Right lobe of liver (tissue), 6 donors: Measurements from ENCODE around the gene GOLPH3. TPM values are rescaled to one million over a fixed set of nuclear protein-coding genes. Genes with fewer than 3 reads are reported as not detected.

Experiments used
- ATAC-seq, 4 donors: fragments of 200-7000 bp; cut with Tn5 transposase; one replicate each; pipeline ENCODE4 v1.9.1; 2020; ENCODE audit warnings: mild to moderate bottlenecking in 4 of 4, moderate library complexity in 4 of 4
- DNase-seq, 3 donors: peaks; one replicate each; pipeline ENCODE4 v3.0.0-alpha.2; 2020
- H3K27ac ChIP-seq, 3 donors: fragments of 200-600 bp; one replicate each; pipeline ENCODE4 v1.8.0; 2022
- H3K27me3 ChIP-seq, 2 donors: fragments of 200-600 bp; one replicate each; pipeline ENCODE4 v1.8.0; 2022
- H3K36me3 ChIP-seq, 4 donors: fragments of 200-600 bp; sonication (generic) in 1 of 4; one replicate each; pipeline versions ENCODE4 v1.5.1 to v1.8.0; 2017 to 2022; ENCODE audit warnings: control low read depth in 1 of 4
- H3K4me1 ChIP-seq, 4 donors: fragments of 200-600 bp; sonication (generic) in 1 of 4; one replicate each; pipeline versions ENCODE4 v1.5.1 to v1.8.0; 2017 to 2022; ENCODE audit warnings: control low read depth in 1 of 4
- H3K4me3 ChIP-seq, 3 donors: fragments of 200-600 bp; one replicate each; pipeline ENCODE4 v1.8.0; 2022
- H3K9me3 ChIP-seq, 4 donors: fragments of 200-600 bp; sonication (generic) in 1 of 4; one replicate each; pipeline versions ENCODE4 v1.5.1 to v1.8.0; 2017 to 2022; ENCODE audit warnings: control low read depth in 1 of 4
- CTCF ChIP-seq, 4 donors: fragments of 200-600 bp in 3 of 4; fragments of 450-650 bp in 1 of 4; IDR thresholded peaks; one replicate each; pipeline versions ENCODE4 v1.5.1 to v1.8.0; 2016 to 2022; ENCODE audit warnings: antibody characterized with exemption in 4 of 4, mild to moderate bottlenecking in 2 of 4
- POLR2A ChIP-seq: fragments of 450-650 bp; IDR thresholded peaks from one replicate; pipeline ENCODE4 v1.6.1; 2017; ENCODE audit warnings: antibody characterized with exemption, mild to moderate bottlenecking
- WGBS: methylation state at CpG from one replicate; pipeline ENCODE4 v1.1.6; 2018; ENCODE audit warnings: low coverage, low lambda C conversion rate; ENCODE audit not compliant: insufficient coverage; ENCODE audit errors: missing lambda C conversion rate; 5-methylcytosine and 5-hydroxymethylcytosine counted together
- intact Hi-C, 2 donors: fragments of 100-400 bp; cut with DNase I; formaldehyde crosslinking; loops; one replicate each; pipeline versions ENCODE4 v1.11.2 to v1.14.1; 2022
- total RNA-seq, 6 experiments: library from RNA; depleted of rRNA in 2 of 6; stranded (reverse); fragments of >200 nt in 2 of 6; fragmentation: NEBNext Ultra II Directional in 3 of 6; extraction: Animal tissue kit (Norgen Biotek cat#: 25700) in 3 of 6; gene quantifications; one replicate each; pipeline versions ENCODE4 v1.1.0 to v1.2.4, GENCODE V29; 2016 to 2023
- donor health status: DM: no; HTN: yes; CAD: no.
- donor health status: DM: no; HTN: no; CAD: no.
- donor health status: DM: no; HTN: no; CAD: no.
- donor health status: DM: no; HTN: yes; CAD: no.
- donor health status: DM: no; HTN: yes; CAD: no.

GOLPH3 gene
- total RNA-seq, 6 experiments from 2014 or later: 59.1 to 141 (median 95.9) TPM

GRCh38 chr5:32108167-32108566 lies 66.0 kb downstream of the GOLPH3 start:
- no peak for ATAC-seq
- no peaks in the 10 kb centered on the region for H3K27me3 ChIP-seq
- H3K4me1 ChIP-seq: no peaks in the 10 kb centered on the region
- no peak overlapping the region for H3K27ac ChIP-seq
- TF ChIP-seq POLR2A (no peak), CTCF (IDR thresholded peaks at IDR 0.05) (no peak)
- no peaks in the 10 kb centered on the region for H3K9me3 ChIP-seq
- 96% methylated on average over 4 of the region's 4 CpGs for WGBS
- DNase-seq: no peak
- no peak overlapping the region for H3K4me3 ChIP-seq
- peaks cover 0 to 90% (median 25%) of the 10 kb centered on the region in 4 donors for H3K36me3 ChIP-seq
- intact Hi-C loops: no loop called here

DNA sequence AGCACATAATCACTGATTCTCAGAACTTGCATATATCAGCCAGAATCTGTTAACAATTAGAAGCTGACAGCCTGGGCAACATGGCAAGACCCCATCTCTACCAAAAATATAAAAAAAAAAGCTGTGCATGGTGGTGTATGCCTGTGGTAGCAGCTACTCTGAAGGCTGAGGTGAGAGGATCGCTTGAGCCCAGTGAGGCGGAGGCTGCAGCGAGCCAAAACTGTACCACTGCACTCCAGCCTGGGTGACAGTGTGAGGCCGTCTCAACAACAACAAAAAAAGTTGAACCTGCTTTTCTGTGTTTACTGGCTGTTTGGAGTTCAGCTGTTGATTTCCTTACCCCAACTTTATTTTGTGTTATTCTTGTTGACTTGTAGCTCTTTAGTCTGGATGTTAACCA lies 66.8 kb downstream of the GOLPH3 start:
- Histone ChIP-seq H3K36me3 (peaks cover 0 to 90% (median 28%) of the 10 kb centered on the region in 4 donors), H3K4me3 (no peak overlapping the region), H3K27me3 (no peaks in the 10 kb centered on the region), H3K27ac (no peak overlapping the region), H3K9me3 (no peaks in the 10 kb centered on the region), H3K4me1 (no peaks in the 10 kb centered on the region)
- no peak for TF ChIP-seq POLR2A
- TF ChIP-seq CTCF (IDR thresholded peaks at IDR 0.05): no peak
- 100% methylated on average over 4 of the region's 4 CpGs for WGBS
- no peak for ATAC-seq
- intact Hi-C loops: no loop called here
- no peak for DNase-seq

DNA sequence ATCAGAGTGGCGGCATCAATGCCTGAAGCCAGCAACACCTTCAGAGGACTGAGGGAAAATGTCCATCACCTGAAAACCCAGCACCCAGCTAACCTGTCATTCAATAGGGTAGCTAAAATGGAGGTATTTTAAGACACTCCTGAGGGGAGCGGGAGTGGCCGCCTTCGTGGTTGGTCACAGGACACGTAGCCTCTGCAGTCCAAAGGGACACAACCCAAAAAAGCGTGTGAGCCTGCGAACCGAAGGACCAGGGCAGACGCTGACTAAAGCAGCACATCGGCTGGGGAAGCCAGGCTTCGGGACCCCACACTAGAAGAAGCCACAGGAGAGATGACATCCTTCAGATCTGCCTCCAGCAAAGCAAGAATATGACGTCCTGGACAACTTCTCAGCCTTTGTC lies 70.6 kb downstream of the GOLPH3 start:
- TF ChIP-seq CTCF (IDR thresholded peaks at IDR 0.05): no peak
- TF ChIP-seq POLR2A: no peak
- no peaks in the 10 kb centered on the region for H3K27me3 ChIP-seq
- intact Hi-C loops: no loop called here
- no peaks in the 10 kb centered on the region for H3K4me1 ChIP-seq
- WGBS: 65% methylated on average over 4 of the region's 12 CpGs
- no peak overlapping the region for H3K27ac ChIP-seq
- DNase-seq (no peak), ATAC-seq (no peak)
- H3K36me3 ChIP-seq: peaks cover 0 to 69% (median 26%) of the 10 kb centered on the region in 4 donors
- no peaks in the 10 kb centered on the region for H3K9me3 ChIP-seq
- H3K4me3 ChIP-seq: no peak overlapping the region

- Histone ChIP-seq H3K4me1 (no peaks in the 10 kb centered on the region), H3K9me3 (no peaks in the 10 kb centered on the region), H3K27ac (no peak overlapping the region), H3K27me3 (no peaks in the 10 kb centered on the region), H3K36me3 (peaks cover 0 to 61% (median 23%) of the 10 kb centered on the region in 4 donors), H3K4me3 (no peak overlapping the region)
- WGBS: 88% methylated on average over 8 of the region's 12 CpGs
- ATAC-seq (no peak), DNase-seq (no peak)
- TF ChIP-seq CTCF (IDR thresholded peaks at IDR 0.05): no peak
- no peak for TF ChIP-seq POLR2A
- intact Hi-C loops: no loop called here
Measured at GRCh38 chr5:32102254-32102986, 71.7 kb downstream of the GOLPH3 start.
